NK-92 (cell line): ENCODE measurements around the gene UCHL5.

Experiments
- DNase-seq: peaks from one replicate; lab custom pipeline; 2025; ENCODE audit not compliant: unreplicated experiment; lab: John Stamatoyannopoulos, UW

The UCHL5 gene

DNA sequence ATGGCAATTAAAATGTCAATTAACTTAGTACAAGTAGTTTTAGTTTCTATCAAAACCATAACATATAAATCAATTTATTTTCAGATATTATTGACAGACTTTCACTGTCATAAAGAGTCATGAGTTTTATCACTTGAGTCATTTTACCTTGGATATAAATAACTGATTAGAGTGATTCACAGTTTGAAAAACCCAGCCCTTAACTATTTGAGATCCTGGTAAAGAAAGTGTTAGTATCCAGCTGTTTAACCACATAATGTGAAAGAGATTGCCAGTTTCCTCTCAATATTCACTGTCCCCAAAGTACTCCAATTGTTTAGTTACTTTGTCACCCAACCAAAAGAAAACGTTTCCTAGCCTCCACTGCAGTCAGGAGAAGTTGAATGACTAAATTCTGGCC, 91.3 kb downstream of the UCHL5 start:
- DNase-seq, result no peak

DNA sequence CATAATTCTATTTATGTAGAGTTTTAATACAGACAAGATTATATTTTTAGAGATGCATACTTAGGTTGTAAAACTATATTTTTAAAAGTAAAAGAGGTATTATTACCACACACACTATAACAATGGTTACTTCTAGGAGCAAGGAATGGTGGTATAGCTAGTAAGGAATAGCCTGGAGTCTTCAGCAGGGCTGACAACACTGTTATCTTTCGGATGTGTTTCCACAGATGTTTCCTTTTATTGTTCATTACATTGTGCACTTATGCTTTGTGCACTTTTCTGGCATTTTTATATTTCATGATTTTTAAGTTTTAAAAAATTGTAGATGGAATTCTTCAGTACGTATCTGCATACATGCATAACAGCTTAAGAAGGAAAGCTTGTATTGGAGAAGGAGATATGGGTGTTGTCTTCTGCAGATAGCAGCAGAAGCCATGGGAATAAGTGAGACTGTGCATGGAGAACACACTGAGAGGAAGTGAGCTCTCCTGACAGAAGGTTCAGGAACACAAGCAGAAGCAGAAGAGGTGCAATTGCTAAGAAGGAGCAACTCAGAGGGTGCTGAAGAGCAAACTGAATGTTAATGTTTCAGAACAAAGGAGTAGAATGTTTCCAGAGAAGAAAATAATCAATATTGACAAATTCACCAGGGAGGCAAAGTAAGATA, 91.8 kb downstream of the UCHL5 start:
- no peak for DNase-seq

DNA sequence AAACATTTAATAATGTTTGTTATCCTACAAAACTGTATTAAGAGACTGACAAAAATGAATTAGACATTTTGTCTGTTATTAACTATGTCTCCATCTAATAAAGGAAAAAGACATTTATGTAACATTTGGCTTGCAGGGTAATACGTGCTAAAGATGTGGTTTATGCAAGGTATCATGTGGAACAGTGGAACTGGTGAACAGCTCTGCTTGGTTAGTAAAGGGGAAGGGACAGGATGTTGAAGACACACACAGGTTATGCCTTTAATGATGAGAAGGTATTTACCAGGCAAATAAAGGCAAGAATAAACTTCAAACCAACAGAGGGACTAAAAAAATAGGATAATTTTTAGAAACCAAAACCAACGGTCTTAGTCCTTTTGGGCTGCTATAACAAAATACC, 93.1 kb downstream of the UCHL5 start:
- no peak for DNase-seq

DNA sequence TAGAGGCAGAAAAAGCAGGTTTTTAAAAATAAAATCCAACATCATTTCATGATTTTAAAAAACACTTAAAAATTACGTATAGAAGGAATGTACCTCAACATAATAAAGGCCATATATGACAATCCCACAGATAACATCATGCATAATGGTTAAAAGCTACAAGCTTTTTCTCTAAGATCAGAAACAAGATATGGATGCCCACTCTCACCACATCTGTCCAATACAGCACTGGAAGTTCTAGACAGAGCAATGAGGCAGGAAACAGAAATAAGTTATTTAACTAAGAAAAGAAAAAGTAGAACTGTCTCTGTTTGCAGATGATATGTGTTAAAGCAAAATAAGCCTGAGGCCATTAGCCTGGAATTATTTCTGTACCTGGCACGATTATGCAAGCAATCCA, 96.3 kb downstream of the UCHL5 start:
- DNase-seq, result no peak
